GM12864 (cell line): ENCODE results near the gene ZNF445.
"Not testable (repeated sequence)": the region's sequence is repeated elsewhere in the genome, so short reads cannot be mapped to it uniquely, and the experiment has no call there.

ENCODE experiments used
- DNase-seq: peaks from one replicate; pipeline ENCODE4 v3.0.0-alpha.2; 2011; ENCODE audit warnings: low read depth
- H3K4me3 ChIP-seq: 2 replicates; pipeline ENCODE4 v1.5.1; 2011; ENCODE audit warnings: mild to moderate bottlenecking, low read depth, low read length, control low read depth
- TF ChIP-seq, protein P1 (sequence below): IDR thresholded peaks from 2 replicates; pipeline ENCODE4 v1.5.1; 2011; ENCODE audit warnings: low read depth, mild to moderate bottlenecking, moderate library complexity, low read length, control low read depth, inconsistent platforms; ENCODE audit errors: missing control alignments

ZNF445 gene

DNA sequence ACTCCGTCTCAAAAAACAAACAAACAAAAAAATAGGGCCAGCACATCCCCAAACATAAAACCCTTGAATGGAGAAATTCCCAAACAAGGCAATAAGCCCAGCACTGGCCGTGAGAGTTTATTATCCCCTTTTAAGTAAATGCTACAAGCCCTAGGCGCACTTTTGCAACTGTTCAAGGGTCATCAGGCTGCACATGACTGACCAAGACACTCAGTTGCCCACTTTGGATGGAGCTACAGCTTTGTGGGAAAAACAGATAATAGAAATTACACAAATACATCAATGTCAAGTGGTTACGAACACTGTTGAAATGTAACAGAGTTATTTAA lies 33.7 kb upstream of the ZNF445 start:
- TF ChIP-seq, protein P1, sequence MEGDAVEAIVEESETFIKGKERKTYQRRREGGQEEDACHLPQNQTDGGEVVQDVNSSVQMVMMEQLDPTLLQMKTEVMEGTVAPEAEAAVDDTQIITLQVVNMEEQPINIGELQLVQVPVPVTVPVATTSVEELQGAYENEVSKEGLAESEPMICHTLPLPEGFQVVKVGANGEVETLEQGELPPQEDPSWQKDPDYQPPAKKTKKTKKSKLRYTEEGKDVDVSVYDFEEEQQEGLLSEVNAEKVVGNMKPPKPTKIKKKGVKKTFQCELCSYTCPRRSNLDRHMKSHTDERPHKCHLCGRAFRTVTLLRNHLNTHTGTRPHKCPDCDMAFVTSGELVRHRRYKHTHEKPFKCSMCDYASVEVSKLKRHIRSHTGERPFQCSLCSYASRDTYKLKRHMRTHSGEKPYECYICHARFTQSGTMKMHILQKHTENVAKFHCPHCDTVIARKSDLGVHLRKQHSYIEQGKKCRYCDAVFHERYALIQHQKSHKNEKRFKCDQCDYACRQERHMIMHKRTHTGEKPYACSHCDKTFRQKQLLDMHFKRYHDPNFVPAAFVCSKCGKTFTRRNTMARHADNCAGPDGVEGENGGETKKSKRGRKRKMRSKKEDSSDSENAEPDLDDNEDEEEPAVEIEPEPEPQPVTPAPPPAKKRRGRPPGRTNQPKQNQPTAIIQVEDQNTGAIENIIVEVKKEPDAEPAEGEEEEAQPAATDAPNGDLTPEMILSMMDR = no peak
- H3K4me3 ChIP-seq = peak overlapping the region; percentile 61

DNA sequence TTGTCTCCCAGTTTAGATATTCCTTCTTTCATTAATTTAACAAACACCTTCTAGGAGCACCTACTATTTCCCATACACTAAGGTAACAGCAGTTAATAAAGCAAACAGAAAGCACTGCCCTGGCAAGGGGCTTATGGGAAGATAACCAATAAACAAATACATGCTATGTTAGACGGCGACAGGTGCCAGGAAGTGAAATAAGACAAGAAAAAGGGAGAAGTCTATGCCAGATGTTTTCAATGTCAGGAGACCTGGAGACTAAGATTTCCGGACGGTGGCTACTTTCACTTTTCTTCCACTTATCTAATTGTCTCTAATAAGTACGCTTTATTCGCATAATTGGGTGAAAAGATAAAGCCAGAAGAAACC lies 32.5 kb upstream of the ZNF445 start:
- peak; percentile 19 for DNase-seq
- peak overlapping the region; percentile 61 for H3K4me3 ChIP-seq
- TF ChIP-seq, protein P1 = no peak

More for the DNA sequence above, 33.7 kb upstream of the ZNF445 start:
- no peak for DNase-seq

DNA sequence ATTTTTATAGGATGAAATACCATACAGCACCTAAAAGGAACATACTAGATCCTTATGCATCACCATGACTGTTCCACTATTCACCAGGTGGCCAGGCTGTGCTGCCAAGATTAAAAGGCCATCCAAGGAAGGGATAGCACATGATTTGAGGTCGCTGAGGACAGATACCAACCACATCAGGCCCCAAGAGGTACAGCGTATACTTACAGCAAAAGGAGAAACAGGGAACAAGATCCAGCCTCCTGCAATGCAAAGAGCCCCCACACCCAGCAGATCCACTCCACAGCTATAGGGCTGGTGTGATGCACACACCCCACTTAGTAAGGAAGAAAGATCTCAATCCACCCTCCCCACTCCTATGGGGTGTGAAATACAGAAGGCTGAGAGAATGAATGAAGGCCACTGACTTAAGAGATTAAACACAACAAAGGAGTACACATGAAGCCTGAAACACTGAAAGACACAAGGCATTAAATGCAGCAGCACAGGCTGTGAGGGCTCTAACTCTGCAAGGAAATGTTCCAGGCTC lies 32.0 kb upstream of the ZNF445 start:
- H3K4me3 ChIP-seq = peak overlapping the region; percentile 61
- DNase-seq = no peak
- TF ChIP-seq, protein P1 = no peak

DNA sequence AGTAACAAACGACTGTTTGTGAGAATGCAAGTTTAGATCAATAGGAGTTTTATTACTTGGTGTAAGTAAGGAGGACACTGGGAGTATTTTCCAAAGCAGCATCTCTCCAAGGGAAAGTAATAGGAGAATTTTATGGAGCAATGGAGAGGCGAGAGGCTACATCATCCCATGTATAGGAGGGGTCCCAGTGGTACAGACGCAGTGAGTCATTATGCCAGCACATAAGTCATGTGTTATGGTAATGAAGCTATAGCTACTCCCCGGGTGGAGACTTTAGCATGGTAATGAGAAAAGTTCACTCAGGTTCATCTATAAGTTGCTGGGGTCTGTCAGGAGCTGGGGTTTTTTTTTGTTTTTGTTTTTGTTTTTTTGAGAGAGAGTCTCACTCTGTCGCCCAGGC lies 29.5 kb upstream of the ZNF445 start:
- H3K4me3 ChIP-seq = no peak overlapping the region
- DNase-seq = no peak
- TF ChIP-seq, protein P1 = no peak

DNA sequence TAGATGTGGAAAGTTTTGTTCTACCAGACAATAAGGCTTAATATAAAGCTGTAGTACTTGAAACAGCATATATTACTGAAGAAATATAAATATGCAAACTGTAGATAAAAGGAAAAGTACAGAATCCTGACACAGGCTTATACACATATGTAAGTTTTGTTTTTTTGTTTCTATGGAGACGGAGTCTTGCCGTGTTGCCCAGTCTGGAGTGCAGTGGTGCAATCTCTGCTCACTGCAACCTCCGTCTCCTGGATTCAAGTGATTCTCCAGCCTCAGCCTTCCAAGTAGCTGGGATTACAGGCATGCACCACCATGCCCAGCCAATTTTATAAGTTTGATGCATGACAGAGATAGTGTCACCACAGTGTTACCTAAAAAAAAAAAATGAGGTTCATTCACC lies 29.1 kb upstream of the ZNF445 start:
- no peak overlapping the region for H3K4me3 ChIP-seq
- DNase-seq = no peak
- TF ChIP-seq, protein P1 = no peak

DNA sequence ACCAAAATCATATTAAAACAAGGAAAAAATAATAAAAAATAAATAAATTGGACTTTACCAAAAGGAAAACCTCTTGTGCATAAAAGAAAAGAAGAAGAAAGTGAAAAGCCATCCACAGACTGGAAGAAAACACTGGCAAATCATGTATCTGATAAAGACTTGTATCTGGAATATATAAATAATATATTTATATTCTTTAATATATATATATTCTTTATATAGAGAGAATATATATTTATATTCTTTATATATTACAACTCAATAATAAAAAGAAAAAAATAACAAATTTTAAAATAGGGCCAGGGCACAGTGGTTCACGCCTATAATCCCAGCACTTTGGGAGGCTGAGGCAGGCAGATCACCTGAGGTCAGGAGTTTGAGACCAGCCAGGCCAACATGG lies 27.1 kb upstream of the ZNF445 start:
- H3K4me3 ChIP-seq = no peak overlapping the region
- TF ChIP-seq, protein P1 = no peak
- DNase-seq = no peak

DNA sequence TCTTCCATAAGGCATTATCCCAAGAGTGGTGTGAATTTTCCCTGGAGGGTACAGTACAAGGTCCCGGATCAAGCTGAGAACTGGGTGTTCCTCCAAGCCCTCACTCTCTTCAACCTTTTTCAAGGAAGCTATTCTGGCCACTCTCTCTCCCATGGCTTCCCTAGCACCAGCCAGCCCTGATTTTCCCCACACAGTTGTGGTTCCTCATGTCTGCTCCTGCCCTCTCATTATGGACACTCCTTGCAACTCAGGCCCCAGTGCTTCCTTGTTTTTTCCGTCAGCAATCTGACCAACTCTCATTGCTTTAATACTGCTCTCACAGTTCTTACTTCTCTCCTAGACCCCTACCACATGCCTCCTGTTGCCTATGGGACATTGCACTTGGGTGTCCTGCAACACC lies 25.7 kb upstream of the ZNF445 start:
- not testable (repeated sequence) for H3K4me3 ChIP-seq, DNase-seq
